Brain microvascular endothelial cell (primary cell): ENCODE measurements around the gene EN1.

Experiments
- DNase-seq: peaks from one replicate; pipeline ENCODE4 v3.0.0-alpha.2; 2020
- H3K27ac ChIP-seq: fragments of 250-450 bp; sonication (Bioruptor Pico); 2 replicates; pipeline ENCODE4 v1.5.1; 2020; ENCODE audit warnings: mild to moderate bottlenecking, moderate library complexity
- H3K27me3 ChIP-seq: fragments of 250-450 bp; sonication (Bioruptor Pico); replicated peaks from 2 replicates; pipeline ENCODE4 v1.5.1; 2020; ENCODE audit warnings: mild to moderate bottlenecking
- H3K36me3 ChIP-seq: fragments of 250-450 bp; sonication (Bioruptor Pico); replicated peaks from 2 replicates; pipeline ENCODE4 v1.5.1; 2020; ENCODE audit warnings: mild to moderate bottlenecking
- H3K4me3 ChIP-seq: 2 replicates; pipeline ENCODE4 v1.5.1; 2011; ENCODE audit warnings: low read depth, mild to moderate bottlenecking, control low read depth, low read length, moderate library complexity
- CTCF ChIP-seq: IDR thresholded peaks from 2 replicates; pipeline ENCODE4 v1.5.1; 2011; ENCODE audit warnings: low read depth, mild to moderate bottlenecking, moderate library complexity, low read length, control low read depth, inconsistent platforms; ENCODE audit errors: missing control alignments
- in situ Hi-C: cut with HindIII; loops from 2 replicates; pipeline ENCODE4 v1.10.0; 2017; ENCODE audit warnings: low sequenced_read_pairs, low pct_ligation_motif_present

The EN1 gene

GRCh38 chr2:118846953-118847761 lies at the start of gene EN1:
TSS of gene EN1 (minus strand) at chr2:118847648. CDS start at chr2:118847167, 481 bp downstream.
- DNase-seq: no peak
- Histone ChIP-seq H3K4me3 (no peak within 1 kb of the TSS), H3K27me3 (peaks cover 86% of the 10 kb centered on the region), H3K27ac (no peak within 1 kb of the TSS), H3K36me3 (no peaks in the 10 kb centered on the region)
- TF ChIP-seq CTCF: no peak
- in situ Hi-C loops: no loop called here

- Histone ChIP-seq H3K4me3 (no peak overlapping the region), H3K27me3 (no peaks in the 10 kb centered on the region), H3K36me3 (no peaks in the 10 kb centered on the region), H3K27ac (no peak overlapping the region)
- no peak for TF ChIP-seq CTCF
- in situ Hi-C loops: no loop called here
- no peak for DNase-seq
Measured at GRCh38 chr2:118893100-118893499, 45.7 kb upstream of the EN1 start.

GRCh38 chr2:118889995-118890394 lies 42.5 kb upstream of the EN1 start:
- no peak for TF ChIP-seq CTCF
- no peak overlapping the region for H3K4me3 ChIP-seq
- in situ Hi-C loops: no loop called here
- H3K36me3 ChIP-seq: no peaks in the 10 kb centered on the region
- no peaks in the 10 kb centered on the region for H3K27me3 ChIP-seq
- no peak for DNase-seq
- no peak overlapping the region for H3K27ac ChIP-seq

GRCh38 chr2:118883792-118884191 lies 36.3 kb upstream of the EN1 start:
- H3K27ac ChIP-seq: no peak overlapping the region
- H3K27me3 ChIP-seq: no peaks in the 10 kb centered on the region

GRCh38 chr2:118882693-118883336 lies 35.4 kb upstream of the EN1 start:
- peak; percentile 96 for TF ChIP-seq CTCF
- no peak overlapping the region for H3K27ac ChIP-seq
- H3K27me3 ChIP-seq: no peaks in the 10 kb centered on the region
- no peaks in the 10 kb centered on the region for H3K36me3 ChIP-seq
- in situ Hi-C loops: no loop called here
- H3K4me3 ChIP-seq: no peak overlapping the region
- DNase-seq: peak; percentile 31

More at GRCh38 chr2:118883792-118884191, 36.3 kb upstream of the EN1 start:
- no peak overlapping the region for H3K4me3 ChIP-seq
- no peaks in the 10 kb centered on the region for H3K36me3 ChIP-seq
- no peak for DNase-seq
- TF ChIP-seq CTCF: no peak
- in situ Hi-C loops: no loop called here
